K562 (cell line): ENCODE results near the gene SNTG2. TPM values are rescaled to one million over a fixed set of nuclear protein-coding genes. Genes with fewer than 3 reads are reported as not detected.

ENCODE experiments used
- ATAC-seq: fragments of 200-7000 bp; cut with Tn5 transposase; 3 replicates; pipeline ENCODE4 v1.9.1; 2020; ENCODE audit warnings: moderate library complexity
- BruUV-seq: library from RNA; stranded (reverse); fragments of 400-500 nt; replicated peaks from 2 replicates; lab custom pipeline; 2021; lab: Mats Ljungman, UMichigan
- CTCF ChIA-PET: fragments of 300-600 bp; formaldehyde crosslinking; extraction: SDS; loops from one replicate; lab custom pipeline; 2021; ENCODE audit warnings: low intra/inter-chr PET ratio; lab: Yijun Ruan, JAX
- POLR2A ChIA-PET: fragments of 300-600, 350-650 bp; sonication (Branson Sonifier 250); formaldehyde crosslinking; extraction: SDS; loops from one replicate; lab custom pipeline; 2021; ENCODE audit warnings: antibody characterized with exemption, inconsistent platforms; lab: Yijun Ruan, JAX
- DNase-seq, 4 experiments: peaks; one replicate each; pipeline versions ENCODE4 v3.0.0 to v3.0.0-alpha.2; 2011 to 2018; ENCODE audit warnings: low spot score in 3 of 4, mixed read lengths in 3 of 4; ENCODE audit errors: extremely low read depth in 1 of 4
- FAIRE-seq: peaks from 2 replicates; lab custom pipeline; 2011; peaks lifted over from hg19 to GRCh38; lab: Jason Lieb, UNC
- H2AFZ ChIP-seq: 2 replicates; pipeline ENCODE4 v1.6.0; 2011; ENCODE audit warnings: low read depth, low read length, control low read depth, inconsistent platforms
- H3K27ac ChIP-seq: fragments of 200-600 bp; 3 replicates; pipeline ENCODE4 v1.8.0; 2011; ENCODE audit warnings: low read depth, mild to moderate bottlenecking, control low read depth, inconsistent platforms, low read length, moderate library complexity, mixed read lengths; ENCODE audit errors: extremely low read depth
- H3K27me3 ChIP-seq, 2 experiments: fragments of 300-600 bp in 1 of 2; 2 replicates in 1 of 2; 3 replicates in 1 of 2; pipeline versions ENCODE4 v1.6.0 to v1.8.0; 2011; ENCODE audit warnings: inconsistent platforms in 2 of 2, low read length in 2 of 2, mild to moderate bottlenecking in 1 of 2, mixed read lengths in 1 of 2, moderate library complexity in 1 of 2; ENCODE audit not compliant: control insufficient read depth in 2 of 2, insufficient read depth in 2 of 2
- H3K36me3 ChIP-seq: fragments of 300-600 bp; 3 replicates; pipeline ENCODE4 v1.8.0; 2011; ENCODE audit warnings: mild to moderate bottlenecking, low read length, inconsistent platforms; ENCODE audit not compliant: control insufficient read depth, insufficient read depth
- H3K4me1 ChIP-seq, 2 experiments: fragments of 200-600 bp in 1 of 2; replicated peaks in 1 of 2; 2 replicates in 1 of 2; 3 replicates in 1 of 2; pipeline versions ENCODE4 v1.5.1 to v1.8.0; 2011; ENCODE audit warnings: inconsistent platforms in 2 of 2, low read length in 2 of 2, mild to moderate bottlenecking in 1 of 2, mixed read lengths in 1 of 2, moderate library complexity in 1 of 2; ENCODE audit not compliant: control insufficient read depth in 2 of 2, insufficient read depth in 2 of 2
- H3K4me2 ChIP-seq: 2 replicates; pipeline ENCODE4 v1.6.1; 2011; ENCODE audit warnings: low read length, control low read depth, inconsistent platforms, mixed read lengths; ENCODE audit not compliant: insufficient read depth
- H3K4me3 ChIP-seq: fragments of 200-600 bp; sonication (generic), shearing (Covaris generic); 2 replicates; pipeline ENCODE4 v1.5.1; 2016; ENCODE audit warnings: control low read depth, inconsistent platforms
- H3K79me2 ChIP-seq: fragments of 200-600 bp; 3 replicates; pipeline ENCODE4 v1.8.0; 2011; ENCODE audit warnings: low read length, inconsistent platforms; ENCODE audit not compliant: control insufficient read depth, insufficient read depth
- H3K9ac ChIP-seq, 2 experiments: 2 replicates each; pipeline versions ENCODE4 v1.6.0 to v1.6.1; 2011; ENCODE audit warnings: low read depth in 2 of 2, low read length in 2 of 2, control low read depth in 1 of 2, inconsistent platforms in 1 of 2, mild to moderate bottlenecking in 1 of 2, mixed read lengths in 1 of 2; ENCODE audit not compliant: insufficient read depth in 1 of 2
- H3K9me1 ChIP-seq: one replicate; pipeline ENCODE4 v1.6.0; 2011; ENCODE audit warnings: inconsistent platforms, mild to moderate bottlenecking, low read length, moderate library complexity; ENCODE audit not compliant: control insufficient read depth, insufficient read depth
- H3K9me3 ChIP-seq: replicated peaks from 2 replicates; pipeline ENCODE4 v1.5.1; 2011; ENCODE audit warnings: low read depth, low read length, inconsistent platforms; ENCODE audit not compliant: control insufficient read depth, insufficient read depth
- H4K20me1 ChIP-seq: replicated peaks from 2 replicates; pipeline ENCODE4 v1.6.1; 2011; ENCODE audit warnings: low read length, inconsistent platforms, mixed read lengths; ENCODE audit not compliant: control insufficient read depth, insufficient read depth
- BACH1 ChIP-seq: fragments of 200-800 bp; sonication (Bioruptor generic); IDR thresholded peaks from 2 replicates; pipeline ENCODE4 v1.6.1; 2016; ENCODE audit warnings: missing genetic modification characterization, missing compliant biosample characterization
- BRF1 ChIP-seq: IDR thresholded peaks from 3 replicates; pipeline ENCODE4 v1.6.1; 2011; ENCODE audit warnings: borderline replicate concordance, mild to moderate bottlenecking; ENCODE audit not compliant: insufficient read length; ENCODE audit errors: extremely low read depth
- HNRNPH1 ChIP-seq: fragments of 200-400 bp; formaldehyde crosslinking; optimal IDR thresholded peaks from 2 replicates; pipeline ENCODE3; 2017; ENCODE audit warnings: low read depth, mild to moderate bottlenecking, low read length, moderate library complexity
- NR1H2 ChIP-seq: sonication (generic); formaldehyde crosslinking; IDR thresholded peaks from 2 replicates; pipeline ENCODE4 v1.4.0; 2020; ENCODE audit warnings: mild to moderate bottlenecking, missing genetic modification reagents
- POLR2B ChIP-seq: fragments of 450-650 bp; IDR thresholded peaks from 2 replicates; pipeline ENCODE4 v1.6.1; 2018; ENCODE audit warnings: low read depth; ENCODE audit not compliant: partially characterized antibody
- SMC3 ChIP-seq: conservative IDR thresholded peaks from 2 replicates; pipeline ENCODE4 v1.6.1; 2011; ENCODE audit warnings: low read depth, low read length, improper control_type of control experiment; ENCODE audit not compliant: insufficient read depth
- TEAD4 ChIP-seq, 2 experiments: sonication (generic) in 1 of 2; formaldehyde crosslinking in 1 of 2; IDR thresholded peaks; 2 replicates each; pipeline versions ENCODE4 v1.6.1 to v1.8.0; 2012 to 2022; ENCODE audit warnings: borderline replicate concordance in 1 of 2, inconsistent platforms in 1 of 2, low read length in 1 of 2, mild to moderate bottlenecking in 1 of 2, missing genetic modification reagents in 1 of 2
- TGIF2 ChIP-seq: sonication (generic); formaldehyde crosslinking; IDR thresholded peaks from 2 replicates; pipeline ENCODE4 v1.8.1; 2022; ENCODE audit warnings: mild to moderate bottlenecking, missing genetic modification reagents, moderate library complexity
- ZKSCAN1 ChIP-seq: fragments of 150-350 bp; IDR thresholded peaks from 2 replicates; pipeline ENCODE4 v1.6.1; 2016; ENCODE audit warnings: low read depth, low read length
- WGBS: fragments of 100-300 bp; shearing (Covaris generic); methylation state at CpG from one replicate; pipeline ENCODE4 v1.1.6; 2016; ENCODE audit warnings: low coverage, mixed read lengths; ENCODE audit not compliant: insufficient coverage; ENCODE audit errors: missing lambda C conversion rate; 5-methylcytosine and 5-hydroxymethylcytosine counted together
- in situ Hi-C: fragments of 300-500 bp; cut with MboI; formaldehyde crosslinking; loops from 4 replicates; pipeline ENCODE4 v1.15.0; 2018; ENCODE audit warnings: inconsistent platforms, mixed read lengths
- intact Hi-C: fragments of 100-400 bp; cut with micrococcal nuclease; formaldehyde crosslinking; loops from 2 replicates; pipeline ENCODE4 v1.14.2; 2022
- polyA plus RNA-seq, 8 experiments: library from polyadenylated mRNA; depleted of rRNA in 4 of 8; stranded (reverse) in 5 of 8; unstranded in 3 of 8; fragments of >200 nt; fragmentation: Nextera tagmentation in 2 of 8; fragmentation: Illumina TruSeq in 1 of 8; extraction: Ambion mirVana in 2 of 8; extraction: Trizol in 1 of 8; gene quantifications; 2 replicates each; pipeline versions ENCODE4 v1.2.1 to v1.2.3, GENCODE V29; 2011 to 2014; ENCODE audit warnings: inconsistent platforms in 1 of 8, missing spikeins in 1 of 8
- total RNA-seq, 7 experiments: library from RNA; depleted of rRNA in 6 of 7; stranded (reverse); fragments of >200 nt in 6 of 7; fragmentation: Illumina TruSeq in 2 of 7; extraction: Trizol in 2 of 7; gene quantifications; 2 replicates each; pipeline versions ENCODE4 v1.2.1 to v1.2.3, GENCODE V29; 2011 to 2021; ENCODE audit warnings: low replicate concordance in 1 of 7

The SNTG2 gene
- total and polyA plus RNA-seq, 9 of the 15 experiments (the other 6 are each of a cell fraction or from before 2014, with no cell fraction given) = not detected

DNA sequence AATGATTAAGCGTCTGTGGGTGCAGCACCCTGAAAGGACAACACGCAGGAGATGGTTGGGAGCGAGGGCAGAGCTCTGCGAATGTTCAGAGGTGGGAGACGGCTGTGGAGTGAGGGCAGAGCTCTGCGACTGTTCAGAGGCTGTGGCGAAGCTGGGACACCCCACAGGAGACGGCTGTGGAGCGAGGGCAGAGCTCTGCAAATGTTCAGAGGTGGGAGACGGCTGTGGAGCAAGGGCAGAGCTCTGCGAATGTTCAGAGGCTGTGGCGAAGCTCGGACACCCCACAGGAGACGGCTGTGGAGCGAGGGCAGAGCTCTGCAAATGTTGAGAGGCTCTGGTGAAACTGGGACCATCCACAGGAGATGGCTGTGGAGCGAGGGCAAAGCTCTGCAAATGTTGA is 40.0 kb upstream of the SNTG2 start:
- no peak overlapping the region for H2AFZ ChIP-seq
- TF ChIP-seq SMC3 = no peak
- no peak for TF ChIP-seq ZKSCAN1
- no peak for TF ChIP-seq HNRNPH1
- TF ChIP-seq POLR2B = no peak
- no peak for TF ChIP-seq TGIF2 (CRISPR knock-in tag)
- TF ChIP-seq TEAD4 (IDR thresholded peaks at IDR 0.05; ENCODE audit: low read length) = no peak
- TF ChIP-seq TEAD4 (CRISPR knock-in tag; IDR thresholded peaks at IDR 0.05; ENCODE audit: borderline replicate concordance) = no peak
- no peak for TF ChIP-seq BACH1 (tag)
- no peak for TF ChIP-seq BRF1
- TF ChIP-seq NR1H2 = no peak
- no peak overlapping the region for H3K9ac ChIP-seq
- peaks cover 2 to 32% of the 10 kb centered on the region in 2 experiments; a peak in 4 of 5 replicates for H3K27me3 ChIP-seq
- H3K9me1 ChIP-seq = no peaks in the 10 kb centered on the region
- no peaks in the 10 kb centered on the region for H3K4me1 ChIP-seq
- DNase-seq = no peak
- BruUV-seq = no TSS peak
- in situ Hi-C loops (no loop called here), intact Hi-C loops (no loop called here)
- no peak overlapping the region for H3K4me3 ChIP-seq
- ATAC-seq = no peak
- H3K27ac ChIP-seq = no peak overlapping the region
- no peaks in the 10 kb centered on the region for H3K79me2 ChIP-seq
- H3K4me2 ChIP-seq = no peak overlapping the region
- CTCF ChIA-PET = no interaction called here
- no peaks in the 10 kb centered on the region for H4K20me1 ChIP-seq
- no peak for FAIRE-seq
- no peaks in the 10 kb centered on the region for H3K36me3 ChIP-seq
- POLR2A ChIA-PET = no interaction called here
- no peaks in the 10 kb centered on the region for H3K9me3 ChIP-seq
- WGBS = 4% methylated on average over 12 of the region's 16 CpGs
